ENCODE measurements around the gene FUBP3. TPM values are rescaled to one million over a fixed set of nuclear protein-coding genes. Genes with fewer than 3 reads are reported as not detected.

Gene FUBP3
- total and polyA plus RNA-seq, 4 experiments from 2014 or later, result 27.6 to 46.5 (median 40.4) TPM

DNA sequence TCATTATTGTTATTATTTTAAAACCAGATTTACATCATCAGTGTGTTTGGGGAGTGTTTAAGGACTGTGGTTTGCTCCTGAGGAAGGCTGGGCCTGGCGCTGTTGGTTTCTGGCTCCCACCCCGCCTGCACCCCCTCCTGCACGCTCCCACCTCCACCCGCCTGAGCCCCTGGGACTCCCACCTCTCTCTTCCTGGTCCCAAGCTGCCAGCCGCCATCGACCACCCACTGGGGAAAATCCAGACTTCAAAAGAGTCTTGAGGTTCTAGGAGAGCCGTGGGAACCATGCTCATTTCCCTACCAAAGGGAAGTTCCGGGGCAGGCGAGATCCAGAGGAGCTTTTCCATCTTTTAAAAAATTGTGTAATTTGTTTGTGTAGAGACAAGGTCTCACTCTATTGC lies 35.0 kb upstream of the FUBP3 start:
- no peak overlapping the region for H3K27ac Mint-ChIP-seq
- Histone ChIP-seq H3K9me3 (ENCODE audit: control insufficient read depth in 1 of 2, low read length in 2 of 2) (peaks cover 0 to 3% of the 10 kb centered on the region in 2 donors), H3K4me3 (ENCODE audit: low read length in 2 of 2) (no peak overlapping the region), H3K27ac (ENCODE audit: low read depth, low read length) (no peak overlapping the region), H3K27me3 (ENCODE audit: insufficient read depth, low read length) (peaks cover 11% of the 10 kb centered on the region), H3K4me1 (ENCODE audit: insufficient read depth, low read length) (no peaks in the 10 kb centered on the region), H3K36me3 (ENCODE audit: insufficient read depth, low read length) (no peaks in the 10 kb centered on the region)
- H3K36me3 Mint-ChIP-seq, result no peaks in the 10 kb centered on the region
- CTCF ChIA-PET (ENCODE audit: partially characterized antibody), result no interaction called here
- POLR2A ChIA-PET (ENCODE audit: partially characterized antibody), result no interaction called here
- H3K9me3 Mint-ChIP-seq, result peaks cover 0 to 4% (median 0%) of the 10 kb centered on the region in 8 donors
- H3K27me3 Mint-ChIP-seq, result peaks cover 9 to 24% of the 10 kb centered on the region in 2 donors
- no peak overlapping the region for H3K4me3 Mint-ChIP-seq
- no peak for DNase-seq
- intact Hi-C loops (cut with micrococcal nuclease), result no loop called here
- peaks cover 0 to 2% (median 0%) of the 10 kb centered on the region in 4 donors for H3K4me1 Mint-ChIP-seq

DNA sequence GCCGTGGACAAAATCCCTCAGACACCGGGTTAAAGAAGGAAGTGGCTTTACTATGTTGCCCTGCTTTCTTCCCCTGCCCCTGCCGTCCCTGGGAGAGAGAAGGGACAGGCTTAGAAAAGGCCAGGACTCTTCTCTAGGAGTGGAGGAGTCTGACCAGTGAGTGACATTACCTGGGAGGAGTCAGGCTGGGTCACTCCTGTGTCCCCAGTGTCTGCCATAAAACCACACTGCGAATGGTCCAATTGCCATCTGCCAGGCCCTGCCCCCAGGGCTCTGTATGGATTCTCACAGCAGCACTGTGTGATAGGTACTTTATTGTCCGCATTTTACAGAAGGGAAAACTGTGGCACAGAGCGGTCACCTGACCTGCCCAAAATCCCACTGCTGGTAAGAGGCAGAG lies 31.3 kb upstream of the FUBP3 start:
- peaks cover 4 to 10% of the 10 kb centered on the region in 2 donors for H3K27me3 Mint-ChIP-seq
- no peak overlapping the region for H3K4me3 Mint-ChIP-seq
- no peak for DNase-seq
- Histone ChIP-seq H3K4me3 (ENCODE audit: low read length in 2 of 2) (no peak overlapping the region), H3K36me3 (ENCODE audit: insufficient read depth, low read length) (no peaks in the 10 kb centered on the region), H3K27me3 (ENCODE audit: insufficient read depth, low read length) (no peaks in the 10 kb centered on the region), H3K4me1 (ENCODE audit: insufficient read depth, low read length) (no peaks in the 10 kb centered on the region), H3K27ac (ENCODE audit: low read depth, low read length) (no peak overlapping the region), H3K9me3 (ENCODE audit: control insufficient read depth in 1 of 2, low read length in 2 of 2) (peaks cover 0 to 3% of the 10 kb centered on the region in 2 donors)
- ChIA-PET CTCF (ENCODE audit: partially characterized antibody) (no interaction called here), POLR2A (ENCODE audit: partially characterized antibody) (no interaction called here)
- H3K36me3 Mint-ChIP-seq, result no peaks in the 10 kb centered on the region
- H3K4me1 Mint-ChIP-seq, result no peaks in the 10 kb centered on the region
- H3K27ac Mint-ChIP-seq, result no peak overlapping the region
- intact Hi-C loops (cut with micrococcal nuclease), result no loop called here
- peaks cover 0 to 7% (median under 1%) of the 10 kb centered on the region in 8 donors for H3K9me3 Mint-ChIP-seq

GRCh38 chr9:130549093-130549735 lies 30.2 kb upstream of the FUBP3 start:
- CTCF ChIA-PET (ENCODE audit: partially characterized antibody), result no interaction called here
- no peaks in the 10 kb centered on the region for H3K27me3 ChIP-seq (ENCODE audit: insufficient read depth, low read length)

GRCh38 chr9:130554606-130555005 lies 24.8 kb upstream of the FUBP3 start:
- POLR2A ChIA-PET (ENCODE audit: partially characterized antibody), result no interaction called here
- H3K4me3 Mint-ChIP-seq, result no peak overlapping the region
- CTCF ChIA-PET (ENCODE audit: partially characterized antibody), result no interaction called here
- H3K27ac ChIP-seq (ENCODE audit: low read depth, low read length), result no peak overlapping the region
- no peaks in the 10 kb centered on the region for H3K36me3 ChIP-seq (ENCODE audit: insufficient read depth, low read length)
- no peak overlapping the region for H3K4me3 ChIP-seq (ENCODE audit: low read length in 2 of 2)
- H3K36me3 Mint-ChIP-seq, result no peaks in the 10 kb centered on the region
- no peaks in the 10 kb centered on the region for H3K27me3 ChIP-seq (ENCODE audit: insufficient read depth, low read length)
- H3K27me3 Mint-ChIP-seq, result peaks cover 9% of the 10 kb centered on the region in 2 donors
- H3K9me3 ChIP-seq (ENCODE audit: control insufficient read depth in 1 of 2, low read length in 2 of 2), result no peaks in the 10 kb centered on the region
- DNase-seq, result no peak
- H3K4me1 ChIP-seq (ENCODE audit: insufficient read depth, low read length), result no peaks in the 10 kb centered on the region
- H3K9me3 Mint-ChIP-seq, result peaks cover 0 to 2% (median 0%) of the 10 kb centered on the region in 8 donors
- intact Hi-C loops (cut with micrococcal nuclease), result no loop called here
- H3K27ac Mint-ChIP-seq, result no peak overlapping the region
- no peaks in the 10 kb centered on the region for H3K4me1 Mint-ChIP-seq

More at GRCh38 chr9:130549093-130549735, 30.2 kb upstream of the FUBP3 start:
- H3K9me3 ChIP-seq (ENCODE audit: control insufficient read depth in 1 of 2, low read length in 2 of 2), result peaks cover 0 to 3% of the 10 kb centered on the region in 2 donors
- H3K36me3 ChIP-seq (ENCODE audit: insufficient read depth, low read length), result no peaks in the 10 kb centered on the region
- Mint-ChIP-seq H3K4me1 (no peaks in the 10 kb centered on the region), H3K9me3 (peaks cover 0 to 7% (median under 1%) of the 10 kb centered on the region in 8 donors), H3K27ac (no peak overlapping the region), H3K36me3 (no peaks in the 10 kb centered on the region), H3K27me3 (peaks cover 4 to 5% of the 10 kb centered on the region in 2 donors), H3K4me3 (no peak overlapping the region)
- no peak overlapping the region for H3K4me3 ChIP-seq (ENCODE audit: low read length in 2 of 2)
- POLR2A ChIA-PET (ENCODE audit: partially characterized antibody), result no interaction called here
- H3K4me1 ChIP-seq (ENCODE audit: insufficient read depth, low read length), result no peaks in the 10 kb centered on the region
- no peak overlapping the region for H3K27ac ChIP-seq (ENCODE audit: low read depth, low read length)
- DNase-seq, result no peak
- intact Hi-C loops (cut with micrococcal nuclease), result no loop called here

- Histone ChIP-seq H3K36me3 (ENCODE audit: insufficient read depth, low read length) (no peaks in the 10 kb centered on the region), H3K4me1 (ENCODE audit: insufficient read depth, low read length) (no peaks in the 10 kb centered on the region), H3K9me3 (ENCODE audit: control insufficient read depth in 1 of 2, low read length in 2 of 2) (no peaks in the 10 kb centered on the region), H3K27me3 (ENCODE audit: insufficient read depth, low read length) (no peaks in the 10 kb centered on the region), H3K4me3 (ENCODE audit: low read length in 2 of 2) (no peak overlapping the region), H3K27ac (ENCODE audit: low read depth, low read length) (no peak overlapping the region)
- no peak for DNase-seq
- H3K36me3 Mint-ChIP-seq, result no peaks in the 10 kb centered on the region
- H3K4me1 Mint-ChIP-seq, result no peaks in the 10 kb centered on the region
- intact Hi-C loops (cut with micrococcal nuclease), result no loop called here
- peaks cover 0 to 2% (median 0%) of the 10 kb centered on the region in 8 donors for H3K9me3 Mint-ChIP-seq
- H3K4me3 Mint-ChIP-seq, result no peak overlapping the region
- peaks cover 9% of the 10 kb centered on the region in 2 donors for H3K27me3 Mint-ChIP-seq
- H3K27ac Mint-ChIP-seq, result no peak overlapping the region
- POLR2A ChIA-PET (ENCODE audit: partially characterized antibody), result interaction anchor here (1.1 kb wide), 1 partner anchor 16 kb away, joined by 3 read pairs; no protein-coding TSS in a partner anchor
- CTCF ChIA-PET (ENCODE audit: partially characterized antibody), result no interaction called here
Observed at GRCh38 chr9:130555061-130555460, 24.3 kb upstream of the FUBP3 start.

DNA sequence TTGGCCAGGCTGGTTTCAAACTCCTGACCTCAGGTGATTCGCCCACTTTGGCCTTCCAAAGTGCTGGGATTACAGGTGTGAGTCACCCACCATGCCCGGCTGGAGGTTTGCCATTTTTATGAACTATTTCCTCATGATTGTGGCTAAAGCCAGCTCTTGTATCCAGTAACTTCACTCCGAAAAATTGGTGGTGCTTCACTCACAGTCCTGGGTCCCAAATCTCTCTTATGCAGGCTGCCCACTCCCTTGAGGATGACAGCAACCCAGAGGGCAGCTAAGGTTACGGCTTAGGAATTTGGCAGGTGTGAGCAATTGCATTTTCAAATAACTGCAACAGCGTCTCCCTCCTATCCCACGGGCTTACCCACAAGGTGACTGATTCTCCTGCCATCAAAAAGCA lies 23.4 kb upstream of the FUBP3 start:
- no peak overlapping the region for H3K4me3 Mint-ChIP-seq
- H3K27ac Mint-ChIP-seq, result no peak overlapping the region
- no peak for DNase-seq
- peaks cover 9% of the 10 kb centered on the region in 2 donors for H3K27me3 Mint-ChIP-seq
- H3K27me3 ChIP-seq (ENCODE audit: insufficient read depth, low read length), result no peaks in the 10 kb centered on the region
- no peaks in the 10 kb centered on the region for H3K4me1 ChIP-seq (ENCODE audit: insufficient read depth, low read length)
- H3K4me1 Mint-ChIP-seq, result no peaks in the 10 kb centered on the region
- no peaks in the 10 kb centered on the region for H3K36me3 Mint-ChIP-seq
- POLR2A ChIA-PET (ENCODE audit: partially characterized antibody), result interaction anchor here (1.1 kb wide), 1 partner anchor 15 kb away, joined by 3 read pairs; no protein-coding TSS in a partner anchor
- intact Hi-C loops (cut with micrococcal nuclease), result no loop called here
- H3K27ac ChIP-seq (ENCODE audit: low read depth, low read length), result no peak overlapping the region
- H3K9me3 ChIP-seq (ENCODE audit: control insufficient read depth in 1 of 2, low read length in 2 of 2), result no peaks in the 10 kb centered on the region
- H3K4me3 ChIP-seq (ENCODE audit: low read length in 2 of 2), result no peak overlapping the region
- H3K36me3 ChIP-seq (ENCODE audit: insufficient read depth, low read length), result no peaks in the 10 kb centered on the region
- peaks cover 0 to 2% (median 0%) of the 10 kb centered on the region in 8 donors for H3K9me3 Mint-ChIP-seq
- CTCF ChIA-PET (ENCODE audit: partially characterized antibody), result no interaction called here

GRCh38 chr9:130556396-130557076 lies 22.8 kb upstream of the FUBP3 start:
- no peaks in the 10 kb centered on the region for H3K36me3 Mint-ChIP-seq
- Histone ChIP-seq H3K4me1 (ENCODE audit: insufficient read depth, low read length) (no peaks in the 10 kb centered on the region), H3K27ac (ENCODE audit: low read depth, low read length) (no peak overlapping the region), H3K36me3 (ENCODE audit: insufficient read depth, low read length) (no peaks in the 10 kb centered on the region), H3K27me3 (ENCODE audit: insufficient read depth, low read length) (no peaks in the 10 kb centered on the region), H3K9me3 (ENCODE audit: control insufficient read depth in 1 of 2, low read length in 2 of 2) (no peaks in the 10 kb centered on the region), H3K4me3 (ENCODE audit: low read length in 2 of 2) (no peak overlapping the region)
- POLR2A ChIA-PET (ENCODE audit: partially characterized antibody), result no interaction called here
- no peak overlapping the region for H3K4me3 Mint-ChIP-seq
- intact Hi-C loops (cut with micrococcal nuclease), result no loop called here
- H3K4me1 Mint-ChIP-seq, result no peaks in the 10 kb centered on the region
- DNase-seq, result no peak
- no peak overlapping the region for H3K27ac Mint-ChIP-seq
- H3K27me3 Mint-ChIP-seq, result peaks cover 9% of the 10 kb centered on the region in 2 donors
- H3K9me3 Mint-ChIP-seq, result peaks cover 0 to 2% (median 0%) of the 10 kb centered on the region in 8 donors
- CTCF ChIA-PET (ENCODE audit: partially characterized antibody), result no interaction called here

Data from CD4-positive, alpha-beta memory T cell (primary cell).